Uterus (tissue), 4 donors: ENCODE measurements around the gene RORB. TPM values are rescaled to one million over a fixed set of nuclear protein-coding genes. Genes with fewer than 3 reads are reported as not detected.

Experiments used
- DNase-seq, 2 donors: peaks; one replicate each; pipeline ENCODE4 v3.0.0-alpha.2; 2019 to 2020
- H3K27ac ChIP-seq, 2 donors: fragments of 200-600 bp; sonication (generic); 1 replicate in 1 of 2; 2 replicates in 1 of 2; pipeline ENCODE4 v1.5.1; 2016 to 2018
- H3K27me3 ChIP-seq, 2 donors: fragments of 200-600 bp; sonication (generic); one replicate each; pipeline ENCODE4 v1.5.1; 2018 to 2019; ENCODE audit warnings: control low read depth in 1 of 2
- H3K36me3 ChIP-seq, 2 donors: fragments of 200-600 bp; sonication (generic); one replicate each; pipeline ENCODE4 v1.5.1; 2019; ENCODE audit warnings: control low read depth in 1 of 2
- H3K4me1 ChIP-seq, 2 donors: fragments of 200-600 bp; sonication (generic); one replicate each; pipeline ENCODE4 v1.5.1; 2018 to 2019; ENCODE audit warnings: control low read depth in 1 of 2
- H3K4me3 ChIP-seq, 2 donors: fragments of 200-600 bp; sonication (generic); 1 replicate in 1 of 2; 2 replicates in 1 of 2; pipeline ENCODE4 v1.5.1; 2018 to 2019; ENCODE audit warnings: mild to moderate bottlenecking in 1 of 2
- H3K9me3 ChIP-seq, 2 donors: fragments of 200-600 bp; sonication (generic); one replicate each; pipeline ENCODE4 v1.5.1; 2019; ENCODE audit warnings: control low read depth in 1 of 2
- POLR2A ChIP-seq, 2 donors: fragments of 450-650 bp; IDR thresholded peaks; one replicate each; pipeline ENCODE4 v1.6.1; 2016; ENCODE audit warnings: antibody characterized with exemption in 2 of 2, mild to moderate bottlenecking in 1 of 2, moderate library complexity in 1 of 2
- intact Hi-C: fragments of 100-400 bp; cut with DNase I; formaldehyde crosslinking; loops from one replicate; pipeline ENCODE4 v1.15.1; 2023; ENCODE audit warnings: low total_unique reads
- total RNA-seq, 4 donors: library from RNA; depleted of rRNA in 3 of 4; stranded (reverse); fragments of >200 nt in 3 of 4; gene quantifications; one replicate each; pipeline versions ENCODE4 v1.1.0 to v1.2.4, GENCODE V29; 2014 to 2023
- TF ChIP-seq, protein P1 (sequence below), 4 experiments: fragments of 200-600 bp in 2 of 4; fragments of 450-650 bp in 2 of 4; sonication (generic) in 2 of 4; IDR thresholded peaks; one replicate each; pipeline ENCODE4 v1.5.1; 2016 to 2019; ENCODE audit warnings: antibody characterized with exemption in 4 of 4, mild to moderate bottlenecking in 2 of 4, moderate library complexity in 1 of 4
- donor health status: DM: yes; HTN: yes; CAD: no.

The RORB gene
- total RNA-seq, 4 donors from 2014 or later: under 0.01 to 32.1 (median 0.64) TPM

DNA sequence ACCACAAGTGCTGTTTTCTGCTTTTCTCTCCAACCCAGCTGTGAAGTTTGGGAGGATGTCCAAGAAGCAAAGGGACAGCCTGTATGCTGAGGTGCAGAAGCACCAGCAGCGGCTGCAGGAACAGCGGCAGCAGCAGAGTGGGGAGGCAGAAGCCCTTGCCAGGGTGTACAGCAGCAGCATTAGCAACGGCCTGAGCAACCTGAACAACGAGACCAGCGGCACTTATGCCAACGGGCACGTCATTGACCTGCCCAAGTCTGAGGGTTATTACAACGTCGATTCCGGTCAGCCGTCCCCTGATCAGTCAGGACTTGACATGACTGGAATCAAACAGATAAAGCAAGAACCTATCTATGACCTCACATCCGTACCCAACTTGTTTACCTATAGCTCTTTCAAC lies 145.2 kb downstream of the RORB start:
- Histone ChIP-seq H3K36me3 (no peaks in the 10 kb centered on the region), H3K4me1 (no peaks in the 10 kb centered on the region), H3K4me3 (no peak overlapping the region), H3K9me3 (no peaks in the 10 kb centered on the region), H3K27me3 (no peaks in the 10 kb centered on the region), H3K27ac (no peak overlapping the region)
- no peak for DNase-seq
- no peak for TF ChIP-seq POLR2A (IDR thresholded peaks at IDR 0.05)
- TF ChIP-seq, protein P1, sequence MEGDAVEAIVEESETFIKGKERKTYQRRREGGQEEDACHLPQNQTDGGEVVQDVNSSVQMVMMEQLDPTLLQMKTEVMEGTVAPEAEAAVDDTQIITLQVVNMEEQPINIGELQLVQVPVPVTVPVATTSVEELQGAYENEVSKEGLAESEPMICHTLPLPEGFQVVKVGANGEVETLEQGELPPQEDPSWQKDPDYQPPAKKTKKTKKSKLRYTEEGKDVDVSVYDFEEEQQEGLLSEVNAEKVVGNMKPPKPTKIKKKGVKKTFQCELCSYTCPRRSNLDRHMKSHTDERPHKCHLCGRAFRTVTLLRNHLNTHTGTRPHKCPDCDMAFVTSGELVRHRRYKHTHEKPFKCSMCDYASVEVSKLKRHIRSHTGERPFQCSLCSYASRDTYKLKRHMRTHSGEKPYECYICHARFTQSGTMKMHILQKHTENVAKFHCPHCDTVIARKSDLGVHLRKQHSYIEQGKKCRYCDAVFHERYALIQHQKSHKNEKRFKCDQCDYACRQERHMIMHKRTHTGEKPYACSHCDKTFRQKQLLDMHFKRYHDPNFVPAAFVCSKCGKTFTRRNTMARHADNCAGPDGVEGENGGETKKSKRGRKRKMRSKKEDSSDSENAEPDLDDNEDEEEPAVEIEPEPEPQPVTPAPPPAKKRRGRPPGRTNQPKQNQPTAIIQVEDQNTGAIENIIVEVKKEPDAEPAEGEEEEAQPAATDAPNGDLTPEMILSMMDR (IDR thresholded peaks at IDR 0.05): no peak
- intact Hi-C loops: no loop called here

DNA sequence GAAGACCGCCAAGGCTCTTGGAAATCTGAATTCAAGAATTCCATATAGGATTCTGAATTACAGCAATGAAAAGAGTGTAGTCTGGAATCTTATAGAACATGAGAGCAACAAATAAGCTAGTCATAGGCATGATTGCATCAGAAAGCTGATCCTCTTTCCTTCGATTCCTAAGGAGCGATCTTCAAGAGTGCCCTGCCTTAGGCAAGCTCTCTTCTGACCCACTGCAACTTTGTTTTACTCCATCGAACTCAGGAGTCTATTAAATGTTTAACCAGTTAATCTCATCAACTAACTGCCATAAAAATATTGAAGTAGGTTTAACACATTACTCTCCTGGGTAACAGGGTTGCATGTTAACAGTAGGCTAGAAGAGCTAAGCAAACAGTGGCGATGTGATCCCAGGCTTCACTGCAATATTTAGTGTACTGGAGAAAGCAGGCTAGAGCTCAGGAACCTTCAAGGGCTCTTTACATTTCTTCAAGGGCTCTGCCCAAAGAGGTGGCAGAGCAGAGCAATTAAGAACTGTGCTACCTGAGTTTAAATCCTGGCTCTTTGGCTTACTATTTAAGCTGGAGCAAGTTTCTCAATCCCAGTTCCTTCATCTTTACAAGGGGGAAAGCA lies 146.3 kb downstream of the RORB start:
- no peak for DNase-seq
- no peak for TF ChIP-seq POLR2A (IDR thresholded peaks at IDR 0.05)
- TF ChIP-seq, protein P1 (IDR thresholded peaks at IDR 0.05): no peak

DNA sequence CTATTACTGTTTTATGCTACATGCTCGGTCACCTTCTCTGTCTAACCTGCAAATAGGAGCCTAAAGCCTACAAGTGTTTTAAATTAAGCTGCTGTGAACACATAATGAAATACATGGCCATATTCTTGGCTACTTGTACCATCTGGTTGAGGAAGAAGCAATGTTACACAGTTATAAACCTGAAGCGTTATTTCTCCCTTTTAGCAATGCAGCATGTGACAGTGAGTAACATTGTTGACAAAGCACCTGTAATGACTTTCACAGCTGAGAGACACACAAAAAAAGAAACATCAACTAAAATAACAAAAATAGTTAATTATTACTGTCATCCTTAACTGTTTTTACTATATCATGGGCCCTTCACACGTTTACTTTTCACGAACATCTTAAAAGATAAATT lies 146.9 kb downstream of the RORB start:
- DNase-seq: no peak
- intact Hi-C loops: no loop called here
- H3K9me3 ChIP-seq: no peaks in the 10 kb centered on the region

More for the DNA sequence above, 146.3 kb downstream of the RORB start:
- no peaks in the 10 kb centered on the region for H3K36me3 ChIP-seq
- H3K4me3 ChIP-seq: no peak overlapping the region
- intact Hi-C loops: no loop called here
- H3K27ac ChIP-seq: no peak overlapping the region
- no peaks in the 10 kb centered on the region for H3K4me1 ChIP-seq
- H3K27me3 ChIP-seq: no peaks in the 10 kb centered on the region
- H3K9me3 ChIP-seq: no peaks in the 10 kb centered on the region

DNA sequence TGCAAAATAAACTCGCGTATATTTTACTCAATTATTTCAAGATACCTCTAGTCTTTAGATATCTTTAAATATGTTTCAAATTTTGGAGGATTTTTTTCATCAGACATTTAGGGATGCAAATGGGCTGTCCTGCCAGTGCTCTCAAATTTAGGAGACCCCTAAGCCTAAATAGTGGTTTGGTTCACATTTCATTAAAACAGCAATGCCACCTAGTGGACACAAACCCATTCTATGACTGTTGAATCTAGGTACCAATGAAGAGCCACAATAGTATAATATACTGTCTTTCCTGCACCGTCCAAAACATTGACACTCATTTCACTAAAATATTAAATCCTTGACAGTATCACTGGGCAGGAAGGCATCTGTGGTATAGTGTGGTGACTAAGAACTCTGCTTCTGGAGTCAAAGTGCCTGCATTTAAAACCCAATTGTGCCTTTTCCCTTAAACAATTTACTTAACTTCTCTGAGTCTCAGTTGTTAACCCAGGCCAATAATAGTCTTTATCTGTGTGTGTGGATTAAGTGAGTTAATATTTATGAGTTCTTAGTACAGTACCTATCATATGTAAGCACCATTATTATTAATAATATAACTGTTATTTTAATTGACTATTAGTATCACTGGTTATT lies 148.0 kb downstream of the RORB start:
- DNase-seq: no peak
- H3K27me3 ChIP-seq: no peaks in the 10 kb centered on the region
- TF ChIP-seq, protein P1 (IDR thresholded peaks at IDR 0.05): peak in 2 of 4 experiments; percentile 13 to 21
- TF ChIP-seq POLR2A (IDR thresholded peaks at IDR 0.05): no peak
- H3K36me3 ChIP-seq: no peaks in the 10 kb centered on the region
- H3K4me3 ChIP-seq: no peak overlapping the region
- H3K4me1 ChIP-seq: no peaks in the 10 kb centered on the region
- H3K27ac ChIP-seq: no peak overlapping the region
- intact Hi-C loops: no loop called here
- H3K9me3 ChIP-seq: no peaks in the 10 kb centered on the region

More for the DNA sequence above, 146.9 kb downstream of the RORB start:
- no peaks in the 10 kb centered on the region for H3K36me3 ChIP-seq
- H3K4me1 ChIP-seq: no peaks in the 10 kb centered on the region
- H3K4me3 ChIP-seq: no peak overlapping the region
- TF ChIP-seq, protein P1 (IDR thresholded peaks at IDR 0.05): no peak
- no peak for TF ChIP-seq POLR2A (IDR thresholded peaks at IDR 0.05)
- no peak overlapping the region for H3K27ac ChIP-seq
- no peaks in the 10 kb centered on the region for H3K27me3 ChIP-seq

DNA sequence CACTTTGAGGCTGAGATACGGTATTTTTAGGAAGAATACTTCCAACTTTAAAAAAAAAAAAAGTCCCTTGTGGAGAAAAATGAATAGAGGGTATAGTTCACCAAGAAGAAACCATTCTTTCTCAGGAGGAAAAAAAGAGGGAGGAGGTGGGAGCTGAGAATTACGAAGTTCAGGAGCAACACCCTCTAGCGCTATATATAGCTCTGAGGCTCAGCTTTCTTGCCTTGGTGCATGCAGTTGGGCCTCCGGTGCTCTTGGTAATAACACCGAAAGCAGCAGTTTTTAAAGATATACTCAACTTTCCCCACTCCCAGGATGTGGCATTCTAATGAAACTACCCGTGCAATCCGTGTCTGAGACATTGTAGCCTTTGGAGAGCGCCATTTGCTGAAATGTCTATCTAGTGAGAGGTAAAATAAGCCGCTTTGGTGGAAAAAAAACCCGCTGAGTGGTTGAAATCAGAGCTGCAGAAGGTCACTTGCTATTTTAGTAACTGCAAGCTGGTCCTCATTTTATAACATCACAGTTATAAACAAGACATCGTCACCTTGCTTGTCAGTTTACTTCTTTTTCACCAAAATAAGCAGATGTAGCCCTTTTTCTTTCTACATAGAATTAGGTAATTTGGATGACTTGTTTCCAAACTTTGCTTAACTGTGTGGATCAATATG lies 156.4 kb downstream of the RORB start:
- no peak for TF ChIP-seq POLR2A (IDR thresholded peaks at IDR 0.05)
- TF ChIP-seq, protein P1 (IDR thresholded peaks at IDR 0.05): no peak
- no peak for DNase-seq
- no peak overlapping the region for H3K4me3 ChIP-seq
- no peaks in the 10 kb centered on the region for H3K27me3 ChIP-seq
- H3K9me3 ChIP-seq: no peaks in the 10 kb centered on the region
- no peak overlapping the region for H3K27ac ChIP-seq
- no peaks in the 10 kb centered on the region for H3K36me3 ChIP-seq
- intact Hi-C loops: no loop called here
- no peaks in the 10 kb centered on the region for H3K4me1 ChIP-seq
